SK-N-SH (cell line): ENCODE data around the gene PRKAG1. TPM values are rescaled to one million over a fixed set of nuclear protein-coding genes. Genes with fewer than 3 reads are reported as not detected.

Experiments
- CTCF ChIA-PET: fragments of 300-600, 350-600 bp; formaldehyde crosslinking; extraction: SDS; loops from one replicate; lab custom pipeline; 2021; lab: Yijun Ruan, JAX
- POLR2A ChIA-PET: fragments of 350-600 bp; sonication (Branson Sonifier 250); formaldehyde crosslinking; extraction: SDS; loops from one replicate; lab custom pipeline; 2020; ENCODE audit warnings: antibody characterized with exemption, inconsistent platforms; lab: Yijun Ruan, JAX
- DNase-seq: peaks from one replicate; pipeline ENCODE4 v3.0.0; 2012
- H2AFZ ChIP-seq: fragments of 200-600 bp; sonication (generic); 2 replicates; pipeline ENCODE4 v1.8.1; 2016; ENCODE audit warnings: antibody characterized with exemption, mild to moderate bottlenecking, low read depth
- H3F3A ChIP-seq: fragments of 200-600 bp; sonication (generic); replicated peaks from 2 replicates; pipeline ENCODE3; 2016; ENCODE audit warnings: antibody characterized with exemption, mild to moderate bottlenecking; ENCODE audit not compliant: insufficient read depth
- H3K27ac ChIP-seq, 2 experiments: fragments of 200-500 bp in 1 of 2; fragments of 200-600 bp in 1 of 2; sonication (Bioruptor generic) in 1 of 2; sonication (generic), shearing (Covaris generic) in 1 of 2; 2 replicates each; pipeline versions ENCODE4 v1.5.1 to v1.6.1; 2014 to 2016; ENCODE audit warnings: low read depth in 2 of 2, inconsistent platforms in 1 of 2, low read length in 1 of 2, mild to moderate bottlenecking in 1 of 2, mixed read lengths in 1 of 2
- H3K27me3 ChIP-seq: fragments of 200-600 bp; sonication (generic), shearing (Covaris generic); 2 replicates; pipeline ENCODE4 v1.6.1; 2016; ENCODE audit warnings: mixed run types; ENCODE audit not compliant: insufficient read depth
- H3K36me3 ChIP-seq, 2 experiments: fragments of 200-500 bp in 1 of 2; fragments of 200-600 bp in 1 of 2; sonication (Bioruptor generic) in 1 of 2; sonication (generic) in 1 of 2; replicated peaks in 1 of 2; 2 replicates each; pipeline versions ENCODE3 to v1.5.1; 2014 to 2016; ENCODE audit warnings: low read length in 1 of 2, mild to moderate bottlenecking in 1 of 2; ENCODE audit not compliant: insufficient read depth in 2 of 2, control insufficient read depth in 1 of 2
- H3K4me1 ChIP-seq, 2 experiments: fragments of 200-500 bp in 1 of 2; fragments of 200-600 bp in 1 of 2; sonication (Bioruptor generic) in 1 of 2; sonication (generic), shearing (Covaris generic) in 1 of 2; 2 replicates each; pipeline versions ENCODE4 v1.5.1 to v1.6.1; 2014 to 2016; ENCODE audit warnings: low read depth in 1 of 2, low read length in 1 of 2, mixed run types in 1 of 2; ENCODE audit not compliant: insufficient read depth in 2 of 2, control insufficient read depth in 1 of 2
- H3K4me2 ChIP-seq: fragments of 200-600 bp; sonication (generic), shearing (Covaris generic); 2 replicates; pipeline ENCODE4 v1.6.1; 2017; ENCODE audit warnings: mixed run types
- H3K4me3 ChIP-seq, 2 experiments: fragments of 200-500 bp in 1 of 2; fragments of 200-600 bp in 1 of 2; sonication (Bioruptor generic) in 1 of 2; sonication (generic), shearing (Covaris generic) in 1 of 2; 2 replicates each; pipeline versions ENCODE4 v1.5.1 to v1.8.1; 2014 to 2016; ENCODE audit warnings: low read depth in 2 of 2, inconsistent platforms in 1 of 2, low read length in 1 of 2, mild to moderate bottlenecking in 1 of 2, mixed read lengths in 1 of 2, moderate library complexity in 1 of 2
- H3K79me2 ChIP-seq: fragments of 200-600 bp; sonication (generic); 2 replicates; pipeline ENCODE4 v1.8.1; 2017; ENCODE audit warnings: mild to moderate bottlenecking; ENCODE audit not compliant: insufficient read depth
- H3K9ac ChIP-seq: fragments of 200-600 bp; sonication (generic); 2 replicates; pipeline ENCODE4 v1.6.1; 2017; ENCODE audit warnings: mixed run types
- H3K9me2 ChIP-seq: fragments of 200-600 bp; sonication (generic); 2 replicates; pipeline ENCODE4 v1.6.1; 2017; ENCODE audit warnings: mixed run types
- H3K9me3 ChIP-seq: fragments of 200-600 bp; sonication (generic); 2 replicates; pipeline ENCODE4 v1.6.1; 2017; ENCODE audit warnings: mixed run types, mild to moderate bottlenecking, moderate library complexity
- H4K20me1 ChIP-seq: fragments of 200-600 bp; sonication (generic); 2 replicates; pipeline ENCODE4 v1.6.1; 2017; ENCODE audit warnings: mild to moderate bottlenecking, mixed run types; ENCODE audit not compliant: insufficient read depth
- EZH2phosphoT487 ChIP-seq: fragments of 200-600 bp; sonication (generic); IDR thresholded peaks from 2 replicates; pipeline ENCODE4 v1.6.1; 2017; ENCODE audit warnings: low read depth, mixed run types, mild to moderate bottlenecking, antibody characterized with exemption, moderate library complexity, borderline replicate concordance
- FOSL2 ChIP-seq: IDR thresholded peaks from 2 replicates; pipeline ENCODE4 v1.4.0; 2012; ENCODE audit warnings: low read depth, mild to moderate bottlenecking, moderate library complexity, borderline replicate concordance
- FOXM1 ChIP-seq: IDR thresholded peaks from 2 replicates; pipeline ENCODE4 v1.4.0; 2012; ENCODE audit warnings: low read depth, mild to moderate bottlenecking
- GABPA ChIP-seq: IDR thresholded peaks from 2 replicates; pipeline ENCODE4 v1.4.0; 2012; ENCODE audit warnings: low read depth, mild to moderate bottlenecking
- MXI1 ChIP-seq: IDR thresholded peaks from 2 replicates; pipeline ENCODE4 v1.6.1; 2012; ENCODE audit warnings: mild to moderate bottlenecking, low read depth, low read length, improper control_type of control experiment
- NFIC ChIP-seq: IDR thresholded peaks from 2 replicates; pipeline ENCODE4 v1.4.0; 2012; ENCODE audit warnings: borderline replicate concordance
- NRF1 ChIP-seq: IDR thresholded peaks from 2 replicates; pipeline ENCODE4 v1.6.1; 2012; ENCODE audit warnings: low read depth, mild to moderate bottlenecking, low read length
- POLR2AphosphoS5 ChIP-seq: IDR thresholded peaks from 2 replicates; pipeline ENCODE4 v1.6.1; 2012; ENCODE audit warnings: low read depth, low read length
- RAD21 ChIP-seq: IDR thresholded peaks from 2 replicates; pipeline ENCODE4 v1.6.1; 2012; ENCODE audit warnings: mild to moderate bottlenecking, low read length
- RCOR1 ChIP-seq: fragments of 150-350 bp; IDR thresholded peaks from 2 replicates; pipeline ENCODE4 v1.6.1; 2017; ENCODE audit warnings: antibody characterized with exemption, low read length
- SMC3 ChIP-seq: IDR thresholded peaks from 2 replicates; pipeline ENCODE4 v1.6.1; 2012; ENCODE audit warnings: low read depth, low read length, improper control_type of control experiment
- TCF12 ChIP-seq: IDR thresholded peaks from 2 replicates; pipeline ENCODE4 v1.4.0; 2012
- TEAD4 ChIP-seq: IDR thresholded peaks from 2 replicates; pipeline ENCODE4 v1.4.0; 2012; ENCODE audit warnings: mild to moderate bottlenecking, borderline replicate concordance; ENCODE audit not compliant: insufficient read depth
- YY1 ChIP-seq: IDR thresholded peaks from 2 replicates; pipeline ENCODE4 v1.4.0; 2012; ENCODE audit warnings: low read depth, mild to moderate bottlenecking
- WGBS: methylation state at CpG from one replicate; pipeline ENCODE4 v1.1.6; 2017; ENCODE audit warnings: low lambda C conversion rate; 5-methylcytosine and 5-hydroxymethylcytosine counted together
- polyA plus RNA-seq, 3 experiments: library from polyadenylated mRNA; depleted of rRNA; stranded (reverse); fragments of >200 nt; gene quantifications; 2 replicates each; pipeline ENCODE4 v1.2.3, GENCODE V29; 2012
- TF ChIP-seq, protein P1 (sequence below): fragments of 200-600 bp; sonication (generic); IDR thresholded peaks from 2 replicates; pipeline ENCODE4 v1.6.1; 2017; ENCODE audit warnings: antibody characterized with exemption, mild to moderate bottlenecking, moderate library complexity
- TF ChIP-seq, protein P2 (sequence below): IDR thresholded peaks from 2 replicates; pipeline ENCODE4; 2012
- TF ChIP-seq, protein P3 (sequence below): IDR thresholded peaks from 2 replicates; pipeline ENCODE4 v1.4.0; 2012; ENCODE audit warnings: low read depth
- TF ChIP-seq, protein P4 (sequence below): fragments of 150-350 bp; IDR thresholded peaks from 2 replicates; pipeline ENCODE4 v1.6.1; 2016; ENCODE audit warnings: mild to moderate bottlenecking, low read depth, low read length

PRKAG1 gene
- polyA plus RNA-seq, 1 of the 3 experiments (the other 2 are of a cell fraction) = 75.1 TPM

DNA sequence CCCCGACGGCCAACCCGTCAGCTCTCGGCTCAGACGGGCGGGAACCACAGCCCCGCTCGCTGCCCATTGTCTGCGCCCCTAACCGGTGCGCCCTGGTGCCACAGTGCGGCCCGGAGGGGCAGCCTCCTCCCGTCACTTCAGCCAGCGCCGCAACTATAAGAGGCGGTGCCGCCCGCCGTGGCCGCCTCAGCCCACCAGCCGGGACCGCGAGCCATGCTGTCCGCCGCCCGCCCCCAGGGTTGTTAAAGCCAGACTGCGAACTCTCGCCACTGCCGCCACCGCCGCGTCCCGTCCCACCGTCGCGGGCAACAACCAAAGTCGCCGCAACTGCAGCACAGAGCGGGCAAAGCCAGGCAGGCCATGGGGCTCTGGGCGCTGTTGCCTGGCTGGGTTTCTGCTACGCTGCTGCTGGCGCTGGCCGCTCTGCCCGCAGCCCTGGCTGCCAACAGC is 40.3 kb downstream of the PRKAG1 start, which contains the start of gene WNT1:
WNT1 (plus strand) TSS at position 32 of the 450 bp plus-strand sequence; CDS start at position 361, 329 bp downstream.
- DNase-seq = peak; percentile 68
- H3K4me1 ChIP-seq = peaks cover 0 to 26% of the 10 kb centered on the region in 2 experiments; a peak in 1 of 4 replicates
- H4K20me1 ChIP-seq = no peaks in the 10 kb centered on the region
- no peak within 1 kb of the TSS for H3K9ac ChIP-seq
- H2AFZ ChIP-seq = no peak within 1 kb of the TSS
- H3K4me3 ChIP-seq = peak within 1 kb of the TSS in 1 of 2 experiments; percentile 32; a peak in 2 of 4 replicates
- peaks cover 3% of the 10 kb centered on the region for H3F3A ChIP-seq
- POLR2A ChIA-PET = no interaction called here
- H3K27me3 ChIP-seq = peaks cover 68% of the 10 kb centered on the region
- H3K36me3 ChIP-seq = no peaks in the 10 kb centered on the region
- H3K9me2 ChIP-seq = no peaks in the 10 kb centered on the region
- TF ChIP-seq, protein P1, sequence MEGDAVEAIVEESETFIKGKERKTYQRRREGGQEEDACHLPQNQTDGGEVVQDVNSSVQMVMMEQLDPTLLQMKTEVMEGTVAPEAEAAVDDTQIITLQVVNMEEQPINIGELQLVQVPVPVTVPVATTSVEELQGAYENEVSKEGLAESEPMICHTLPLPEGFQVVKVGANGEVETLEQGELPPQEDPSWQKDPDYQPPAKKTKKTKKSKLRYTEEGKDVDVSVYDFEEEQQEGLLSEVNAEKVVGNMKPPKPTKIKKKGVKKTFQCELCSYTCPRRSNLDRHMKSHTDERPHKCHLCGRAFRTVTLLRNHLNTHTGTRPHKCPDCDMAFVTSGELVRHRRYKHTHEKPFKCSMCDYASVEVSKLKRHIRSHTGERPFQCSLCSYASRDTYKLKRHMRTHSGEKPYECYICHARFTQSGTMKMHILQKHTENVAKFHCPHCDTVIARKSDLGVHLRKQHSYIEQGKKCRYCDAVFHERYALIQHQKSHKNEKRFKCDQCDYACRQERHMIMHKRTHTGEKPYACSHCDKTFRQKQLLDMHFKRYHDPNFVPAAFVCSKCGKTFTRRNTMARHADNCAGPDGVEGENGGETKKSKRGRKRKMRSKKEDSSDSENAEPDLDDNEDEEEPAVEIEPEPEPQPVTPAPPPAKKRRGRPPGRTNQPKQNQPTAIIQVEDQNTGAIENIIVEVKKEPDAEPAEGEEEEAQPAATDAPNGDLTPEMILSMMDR = peak; percentile 31; the same call in 1 of the 2 replicates
- TF ChIP-seq, protein P2, sequence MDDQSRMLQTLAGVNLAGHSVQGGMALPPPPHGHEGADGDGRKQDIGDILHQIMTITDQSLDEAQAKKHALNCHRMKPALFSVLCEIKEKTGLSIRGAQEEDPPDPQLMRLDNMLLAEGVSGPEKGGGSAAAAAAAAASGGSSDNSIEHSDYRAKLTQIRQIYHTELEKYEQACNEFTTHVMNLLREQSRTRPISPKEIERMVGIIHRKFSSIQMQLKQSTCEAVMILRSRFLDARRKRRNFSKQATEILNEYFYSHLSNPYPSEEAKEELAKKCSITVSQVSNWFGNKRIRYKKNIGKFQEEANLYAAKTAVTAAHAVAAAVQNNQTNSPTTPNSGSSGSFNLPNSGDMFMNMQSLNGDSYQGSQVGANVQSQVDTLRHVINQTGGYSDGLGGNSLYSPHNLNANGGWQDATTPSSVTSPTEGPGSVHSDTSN = no peak
- TF ChIP-seq RCOR1 = no peak
- no peak for TF ChIP-seq NRF1
- no peak for TF ChIP-seq MXI1
- H3K79me2 ChIP-seq = no peaks in the 10 kb centered on the region
- CTCF ChIA-PET = interaction anchor here (0.6 to 33.0 kb wide), 37 partner anchors 3 to 878 kb away, joined by 3 to 935 read pairs (median 5); partner anchors contain the start of genes ARF3, DDN, DDX23 and FKBP11
- H3K27ac ChIP-seq = no peak within 1 kb of the TSS
- H3K9me3 ChIP-seq = no peaks in the 10 kb centered on the region
- 6% methylated on average over 10 of the region's 45 CpGs for WGBS
- H3K4me2 ChIP-seq = peak within 1 kb of the TSS; percentile 65; the same call in 1 of the 2 replicates

DNA sequence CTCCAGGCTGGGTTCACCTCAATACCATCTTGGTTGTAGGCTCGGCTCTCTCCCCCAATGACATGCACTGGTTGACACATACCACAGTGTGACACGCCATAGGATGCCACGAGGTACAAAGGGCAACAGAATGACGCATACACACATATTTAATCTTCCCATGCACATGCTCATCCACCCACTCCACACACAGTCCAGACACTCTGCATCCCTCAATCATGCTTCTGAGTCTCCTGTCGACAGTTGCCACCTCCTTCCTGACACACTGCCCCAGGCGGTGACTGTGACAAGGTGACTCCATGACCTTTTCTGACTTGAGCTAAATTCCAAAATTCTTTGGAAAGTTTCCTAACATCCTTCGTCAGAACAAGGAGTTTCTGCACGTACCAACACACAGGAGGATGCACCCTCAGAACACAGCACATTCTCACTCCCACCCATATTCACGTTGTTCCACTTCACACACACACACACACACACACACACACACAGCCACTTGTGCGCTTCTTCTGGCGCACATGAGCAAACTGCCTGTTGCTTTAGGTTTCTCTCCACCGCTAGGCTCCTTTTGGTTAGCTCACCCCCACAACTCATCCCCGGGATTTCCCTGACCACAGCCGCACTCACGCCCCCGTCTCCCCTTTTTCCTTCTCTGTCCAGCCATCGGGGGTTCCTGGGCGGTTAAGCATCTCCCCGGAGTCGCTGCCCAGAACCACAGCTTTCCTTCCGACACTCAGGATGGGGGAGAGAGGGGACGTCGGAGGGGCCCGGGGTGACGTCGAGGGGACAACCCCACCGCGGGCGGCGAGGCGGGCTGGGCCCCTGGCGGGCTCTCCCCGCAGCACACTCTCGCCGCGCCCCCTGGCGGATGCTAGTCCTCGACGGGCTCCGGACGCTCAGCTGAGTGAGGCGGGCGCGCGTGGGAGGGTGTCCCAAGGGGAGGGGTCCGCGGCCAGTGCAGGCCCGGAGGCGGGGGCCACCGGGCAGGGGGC is 41.0 kb downstream of the PRKAG1 start:
- H3K9me3 ChIP-seq = no peaks in the 10 kb centered on the region
- CTCF ChIA-PET = interaction anchor here (0.6 to 33.0 kb wide), 38 partner anchors 2 to 877 kb away, joined by 3 to 935 read pairs (median 4); partner anchors contain the start of genes ARF3, DDN, DDX23 and FKBP11
- peaks cover 0 to 26% of the 10 kb centered on the region in 2 experiments; a peak in 1 of 4 replicates for H3K4me1 ChIP-seq
- peaks cover 10% of the 10 kb centered on the region for H3F3A ChIP-seq
- WGBS = 18% methylated on average over 33 of the region's 50 CpGs
- H3K4me3 ChIP-seq = peak overlapping the region in 1 of 2 experiments; percentile 32; a peak in 1 of 4 replicates
- H3K27me3 ChIP-seq = peaks cover 66% of the 10 kb centered on the region
- H2AFZ ChIP-seq = no peak overlapping the region
- H4K20me1 ChIP-seq = no peaks in the 10 kb centered on the region
- H3K79me2 ChIP-seq = no peaks in the 10 kb centered on the region
- no peaks in the 10 kb centered on the region for H3K36me3 ChIP-seq
- no peak overlapping the region for H3K9ac ChIP-seq
- H3K9me2 ChIP-seq = no peaks in the 10 kb centered on the region
- peak overlapping the region; percentile 65; the same call in 1 of the 2 replicates for H3K4me2 ChIP-seq
- H3K27ac ChIP-seq = no peak overlapping the region
- DNase-seq = peak; percentile 91
- POLR2A ChIA-PET = no interaction called here
- TF ChIP-seq TEAD4 (no peak), YY1 (no peak), FOXM1 (no peak), TCF12 (no peak), RAD21 (peak; percentile 29; the same call in 1 of the 2 replicates), EZH2phosphoT487 (no peak), SMC3 (peak; percentile 28; the same call in 1 of the 2 replicates), GABPA (no peak), POLR2AphosphoS5 (no peak), NFIC (no peak), FOSL2 (no peak)
- TF ChIP-seq, protein P3, sequence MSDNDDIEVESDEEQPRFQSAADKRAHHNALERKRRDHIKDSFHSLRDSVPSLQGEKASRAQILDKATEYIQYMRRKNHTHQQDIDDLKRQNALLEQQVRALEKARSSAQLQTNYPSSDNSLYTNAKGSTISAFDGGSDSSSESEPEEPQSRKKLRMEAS = no peak
- TF ChIP-seq, protein P1 = peak; percentile 70
- TF ChIP-seq, protein P4, sequence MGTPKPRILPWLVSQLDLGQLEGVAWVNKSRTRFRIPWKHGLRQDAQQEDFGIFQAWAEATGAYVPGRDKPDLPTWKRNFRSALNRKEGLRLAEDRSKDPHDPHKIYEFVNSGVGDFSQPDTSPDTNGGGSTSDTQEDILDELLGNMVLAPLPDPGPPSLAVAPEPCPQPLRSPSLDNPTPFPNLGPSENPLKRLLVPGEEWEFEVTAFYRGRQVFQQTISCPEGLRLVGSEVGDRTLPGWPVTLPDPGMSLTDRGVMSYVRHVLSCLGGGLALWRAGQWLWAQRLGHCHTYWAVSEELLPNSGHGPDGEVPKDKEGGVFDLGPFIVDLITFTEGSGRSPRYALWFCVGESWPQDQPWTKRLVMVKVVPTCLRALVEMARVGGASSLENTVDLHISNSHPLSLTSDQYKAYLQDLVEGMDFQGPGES = no peak
